DOHH2 (cell line): ENCODE results near the gene USP9X.

ENCODE experiments used
- EZH2phosphoT487 ChIP-seq: fragments of 200-600 bp; sonication (generic); IDR thresholded peaks from 2 replicates; pipeline ENCODE4 v1.6.1; 2017; ENCODE audit warnings: borderline replicate concordance, mild to moderate bottlenecking, antibody characterized with exemption, low read length, moderate library complexity, mixed read lengths
- TF ChIP-seq, protein P1 (sequence below): fragments of 200-600 bp; sonication (generic); IDR thresholded peaks from one replicate; pipeline ENCODE4 v1.5.1; 2014; ENCODE audit warnings: antibody characterized with exemption, mild to moderate bottlenecking, low read depth, low read length; ENCODE audit not compliant: poor library complexity, severe bottlenecking

DNA sequence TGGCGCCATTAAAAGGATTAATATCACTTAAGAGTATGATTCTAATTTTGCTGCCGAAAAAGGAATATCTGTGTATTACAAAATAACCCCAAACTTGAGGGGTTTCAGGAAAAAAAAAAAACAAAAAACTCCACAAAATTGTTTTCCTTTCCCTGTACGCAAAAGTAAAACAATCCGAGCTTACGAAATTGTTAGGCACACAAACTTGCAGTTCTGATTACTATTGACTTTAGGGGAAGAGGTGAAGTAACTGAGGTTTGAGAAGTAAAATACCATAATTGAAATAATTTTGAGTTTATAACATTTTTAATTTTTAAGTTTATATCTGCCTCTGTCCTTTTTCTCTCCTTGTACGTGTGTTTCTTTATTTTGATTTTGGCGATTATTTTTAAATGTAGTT lies 64.8 kb downstream of the USP9X start:
- TF ChIP-seq, protein P1, sequence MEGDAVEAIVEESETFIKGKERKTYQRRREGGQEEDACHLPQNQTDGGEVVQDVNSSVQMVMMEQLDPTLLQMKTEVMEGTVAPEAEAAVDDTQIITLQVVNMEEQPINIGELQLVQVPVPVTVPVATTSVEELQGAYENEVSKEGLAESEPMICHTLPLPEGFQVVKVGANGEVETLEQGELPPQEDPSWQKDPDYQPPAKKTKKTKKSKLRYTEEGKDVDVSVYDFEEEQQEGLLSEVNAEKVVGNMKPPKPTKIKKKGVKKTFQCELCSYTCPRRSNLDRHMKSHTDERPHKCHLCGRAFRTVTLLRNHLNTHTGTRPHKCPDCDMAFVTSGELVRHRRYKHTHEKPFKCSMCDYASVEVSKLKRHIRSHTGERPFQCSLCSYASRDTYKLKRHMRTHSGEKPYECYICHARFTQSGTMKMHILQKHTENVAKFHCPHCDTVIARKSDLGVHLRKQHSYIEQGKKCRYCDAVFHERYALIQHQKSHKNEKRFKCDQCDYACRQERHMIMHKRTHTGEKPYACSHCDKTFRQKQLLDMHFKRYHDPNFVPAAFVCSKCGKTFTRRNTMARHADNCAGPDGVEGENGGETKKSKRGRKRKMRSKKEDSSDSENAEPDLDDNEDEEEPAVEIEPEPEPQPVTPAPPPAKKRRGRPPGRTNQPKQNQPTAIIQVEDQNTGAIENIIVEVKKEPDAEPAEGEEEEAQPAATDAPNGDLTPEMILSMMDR = no peak
- no peak for TF ChIP-seq EZH2phosphoT487
